ENCODE results near the gene PLXNA3.

Gene PLXNA3

GRCh38 chrX:154506483-154507332 is 48.6 kb downstream of the PLXNA3 start:
- DNase-seq: no peak

GRCh38 chrX:154507673-154508383 is 49.7 kb downstream of the PLXNA3 start:
- no peak for DNase-seq

GRCh38 chrX:154508384-154508745 is 50.3 kb downstream of the PLXNA3 start:
- no peak for DNase-seq

GRCh38 chrX:154509455-154509854 is 51.4 kb downstream of the PLXNA3 start:
- DNase-seq: no peak

- no peak for DNase-seq
Measured at GRCh38 chrX:154511761-154512160, 53.7 kb downstream of the PLXNA3 start.

- no peak for DNase-seq
Measured at GRCh38 chrX:154512879-154513553, 54.9 kb downstream of the PLXNA3 start.

- no peak for DNase-seq
Measured at GRCh38 chrX:154513716-154514115, 55.6 kb downstream of the PLXNA3 start.

- peak; percentile 32 for DNase-seq
Measured at GRCh38 chrX:154515090-154515965, 57.2 kb downstream of the PLXNA3 start.

- DNase-seq: peak; percentile 96
Measured at GRCh38 chrX:154515966-154516655, 58.0 kb downstream of the PLXNA3 start, which contains the start of gene FAM3A. TSS of gene FAM3A (minus strand) at chrX:154516232. CDS start at chrX:154515772, 460 bp downstream.

- no peak for DNase-seq
Measured at GRCh38 chrX:154516656-154517100, 58.6 kb downstream of the PLXNA3 start.

GRCh38 chrX:154517101-154517781 is 59.2 kb downstream of the PLXNA3 start:
- DNase-seq: no peak

GRCh38 chrX:154519389-154519788 is 61.3 kb downstream of the PLXNA3 start:
- no peak for DNase-seq

GRCh38 chrX:154525606-154526490 is 67.8 kb downstream of the PLXNA3 start:
- DNase-seq: no peak

GRCh38 chrX:154526901-154527675 is 69.0 kb downstream of the PLXNA3 start:
- DNase-seq: peak; percentile 70
